DND-41 (cell line): ENCODE measurements around the gene CCDC40.

Experiments used
- EZH2 ChIP-seq: IDR thresholded peaks from 3 replicates; pipeline ENCODE4 v1.6.1; 2012; ENCODE audit warnings: borderline replicate concordance, low read depth, mild to moderate bottlenecking, moderate library complexity, low read length, inconsistent platforms; ENCODE audit not compliant: severe bottlenecking
- TF ChIP-seq, protein P1 (sequence below): IDR thresholded peaks from 2 replicates; pipeline ENCODE4 v1.5.1; 2012; ENCODE audit warnings: borderline replicate concordance, low read length, moderate library complexity, mild to moderate bottlenecking; ENCODE audit not compliant: poor library complexity, severe bottlenecking; ENCODE audit errors: extremely low read depth

- TF ChIP-seq, protein P1, sequence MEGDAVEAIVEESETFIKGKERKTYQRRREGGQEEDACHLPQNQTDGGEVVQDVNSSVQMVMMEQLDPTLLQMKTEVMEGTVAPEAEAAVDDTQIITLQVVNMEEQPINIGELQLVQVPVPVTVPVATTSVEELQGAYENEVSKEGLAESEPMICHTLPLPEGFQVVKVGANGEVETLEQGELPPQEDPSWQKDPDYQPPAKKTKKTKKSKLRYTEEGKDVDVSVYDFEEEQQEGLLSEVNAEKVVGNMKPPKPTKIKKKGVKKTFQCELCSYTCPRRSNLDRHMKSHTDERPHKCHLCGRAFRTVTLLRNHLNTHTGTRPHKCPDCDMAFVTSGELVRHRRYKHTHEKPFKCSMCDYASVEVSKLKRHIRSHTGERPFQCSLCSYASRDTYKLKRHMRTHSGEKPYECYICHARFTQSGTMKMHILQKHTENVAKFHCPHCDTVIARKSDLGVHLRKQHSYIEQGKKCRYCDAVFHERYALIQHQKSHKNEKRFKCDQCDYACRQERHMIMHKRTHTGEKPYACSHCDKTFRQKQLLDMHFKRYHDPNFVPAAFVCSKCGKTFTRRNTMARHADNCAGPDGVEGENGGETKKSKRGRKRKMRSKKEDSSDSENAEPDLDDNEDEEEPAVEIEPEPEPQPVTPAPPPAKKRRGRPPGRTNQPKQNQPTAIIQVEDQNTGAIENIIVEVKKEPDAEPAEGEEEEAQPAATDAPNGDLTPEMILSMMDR = no peak
- no peak for TF ChIP-seq EZH2
These were observed 71.0 kb downstream of the CCDC40 start for GRCh38 chr17:80107231-80108021.
